IMR-90 (cell line): ENCODE data around the gene TMEM191B.
"Not testable (repeated sequence)": the region's sequence is repeated elsewhere in the genome, so short reads cannot be mapped to it uniquely, and the experiment has no call there.

Source experiments
- BHLHE40 ChIP-seq: fragments of 150-350 bp; IDR thresholded peaks from 2 replicates; pipeline ENCODE4 v1.6.1; 2016; ENCODE audit warnings: mild to moderate bottlenecking, low read depth, low read length
- CEBPB ChIP-seq: IDR thresholded peaks from 2 replicates; pipeline ENCODE4 v1.6.1; 2012; ENCODE audit warnings: low read depth, low read length, improper control_type of control experiment
- CTCF ChIP-seq: conservative IDR thresholded peaks from 2 replicates; pipeline ENCODE4 v1.5.1; 2012; ENCODE audit warnings: mild to moderate bottlenecking, low read depth, low read length, improper control_type of control experiment
- ELK1 ChIP-seq: fragments of 150-350 bp; IDR thresholded peaks from 2 replicates; pipeline ENCODE4 v1.6.1; 2016; ENCODE audit warnings: low read depth, mild to moderate bottlenecking, low read length, moderate library complexity, borderline replicate concordance
- FOS ChIP-seq: fragments of 150-350 bp; IDR thresholded peaks from 2 replicates; pipeline ENCODE4 v1.6.1; 2016; ENCODE audit warnings: low read depth, low read length
- MAFK ChIP-seq: IDR thresholded peaks from 2 replicates; pipeline ENCODE4 v1.6.1; 2012; ENCODE audit warnings: low read depth, low read length, improper control_type of control experiment
- MXI1 ChIP-seq: IDR thresholded peaks from 2 replicates; pipeline ENCODE4 v1.6.1; 2012; ENCODE audit warnings: low read depth, mild to moderate bottlenecking, low read length, moderate library complexity, borderline replicate concordance
- NFE2L2 ChIP-seq: fragments of 150-350 bp; IDR thresholded peaks from 2 replicates; pipeline ENCODE4 v1.6.1; 2016; ENCODE audit warnings: low read depth, mild to moderate bottlenecking, low read length
- POLR2A ChIP-seq: IDR thresholded peaks from 2 replicates; pipeline ENCODE4 v1.6.1; 2012; ENCODE audit warnings: mild to moderate bottlenecking, low read depth, low read length
- RAD21 ChIP-seq: IDR thresholded peaks from 2 replicates; pipeline ENCODE4 v1.6.1; 2012; ENCODE audit warnings: low read length, improper control_type of control experiment
- RCOR1 ChIP-seq: IDR thresholded peaks from 2 replicates; pipeline ENCODE4 v1.6.1; 2012; ENCODE audit warnings: mild to moderate bottlenecking, low read length, improper control_type of control experiment; ENCODE audit not compliant: insufficient replicate concordance
- RFX5 ChIP-seq: IDR thresholded peaks from 2 replicates; pipeline ENCODE4 v1.8.0; 2012; ENCODE audit warnings: low read depth, mild to moderate bottlenecking, low read length, moderate library complexity
- SMC3 ChIP-seq: fragments of 150-350 bp; IDR thresholded peaks from 2 replicates; pipeline ENCODE4 v1.6.1; 2016; ENCODE audit warnings: low read depth, mild to moderate bottlenecking, antibody characterized with exemption, low read length, moderate library complexity
- USF2 ChIP-seq: fragments of 150-350 bp; IDR thresholded peaks from 2 replicates; pipeline ENCODE4 v1.6.1; 2017; ENCODE audit warnings: mild to moderate bottlenecking, antibody characterized with exemption, low read length, low read depth

GRCh38 chr22:18513454-18513853, 14.1 kb upstream of the TMEM191B start:
- TF ChIP-seq CTCF, MAFK, POLR2A, NFE2L2, RCOR1, RAD21, FOS, BHLHE40, SMC3, ELK1, USF2, CEBPB, MXI1, RFX5: not testable (repeated sequence)
